H9 (cell line): ENCODE results near the gene HSD11B1L. TPM values are rescaled to one million over a fixed set of nuclear protein-coding genes. Genes with fewer than 3 reads are reported as not detected.

Experiments used
- DNase-seq: peaks from one replicate; pipeline ENCODE4 v3.0.0-alpha.2; 2017
- H2AFZ ChIP-seq: one replicate; pipeline ENCODE4 v1.6.1; 2013; ENCODE audit warnings: mild to moderate bottlenecking, low read length, control low read depth, moderate library complexity
- H2AK5ac ChIP-seq: 2 replicates; pipeline ENCODE4 v1.6.1; 2013; ENCODE audit warnings: low read length, control low read depth, mixed read lengths; ENCODE audit not compliant: insufficient read length
- H2BK120ac ChIP-seq: one replicate; pipeline ENCODE4 v1.6.1; 2013; ENCODE audit warnings: low read depth, mild to moderate bottlenecking, low read length, control low read depth, inconsistent platforms; ENCODE audit not compliant: poor library complexity, severe bottlenecking
- H2BK12ac ChIP-seq: 2 replicates; pipeline ENCODE4 v1.6.1; 2013; ENCODE audit warnings: low read length, control low read depth, mixed read lengths, low read depth; ENCODE audit not compliant: insufficient read length
- H2BK15ac ChIP-seq: 2 replicates; pipeline ENCODE4 v1.6.1; 2013; ENCODE audit warnings: low read depth, low read length, control low read depth
- H2BK20ac ChIP-seq: one replicate; pipeline ENCODE4 v1.6.1; 2013; ENCODE audit warnings: low read depth, mild to moderate bottlenecking, low read length, control low read depth, inconsistent platforms; ENCODE audit not compliant: poor library complexity, severe bottlenecking
- H2BK5ac ChIP-seq: 2 replicates; pipeline ENCODE4 v1.6.1; 2013; ENCODE audit warnings: low read length, control low read depth, mixed read lengths; ENCODE audit not compliant: insufficient read length
- H3K14ac ChIP-seq: 2 replicates; pipeline ENCODE4 v1.6.1; 2013; ENCODE audit warnings: low read length, control low read depth; ENCODE audit not compliant: insufficient read depth
- H3K18ac ChIP-seq: 2 replicates; pipeline ENCODE4 v1.6.1; 2013; ENCODE audit warnings: low read depth, mild to moderate bottlenecking, mixed read lengths, low read length, control low read depth; ENCODE audit not compliant: insufficient read length
- H3K23ac ChIP-seq: 2 replicates; pipeline ENCODE4 v1.6.1; 2013; ENCODE audit warnings: low read length, control low read depth, mixed read lengths, low read depth; ENCODE audit not compliant: insufficient read length
- H3K23me2 ChIP-seq: 2 replicates; pipeline ENCODE4 v1.6.1; 2013; ENCODE audit warnings: low read depth, mild to moderate bottlenecking, mixed read lengths, low read length, control low read depth; ENCODE audit not compliant: insufficient read length, poor library complexity, severe bottlenecking
- H3K27ac ChIP-seq: 2 replicates; pipeline ENCODE4 v1.5.1; 2013; ENCODE audit warnings: low read length, control low read depth, mixed read lengths, low read depth; ENCODE audit not compliant: insufficient read length
- H3K27me3 ChIP-seq: 2 replicates; pipeline ENCODE4 v1.6.1; 2013; ENCODE audit warnings: low read length, control low read depth, inconsistent platforms; ENCODE audit not compliant: insufficient read depth
- H3K4ac ChIP-seq: 2 replicates; pipeline ENCODE4 v1.6.1; 2013; ENCODE audit warnings: low read depth, mild to moderate bottlenecking, control low read depth, inconsistent platforms, low read length, moderate library complexity
- H3K4me1 ChIP-seq: 2 replicates; pipeline ENCODE4 v1.6.1; 2013; ENCODE audit warnings: low read length, control low read depth, inconsistent platforms; ENCODE audit not compliant: insufficient read depth
- H3K4me2 ChIP-seq: 2 replicates; pipeline ENCODE4 v1.6.1; 2013; ENCODE audit warnings: low read length, control low read depth, mixed read lengths; ENCODE audit not compliant: insufficient read length, insufficient read depth
- H3K56ac ChIP-seq: 2 replicates; pipeline ENCODE4 v1.6.1; 2013; ENCODE audit warnings: low read depth, mild to moderate bottlenecking, mixed read lengths, low read length, control low read depth; ENCODE audit not compliant: insufficient read length
- H3K79me1 ChIP-seq: 2 replicates; pipeline ENCODE4 v1.6.1; 2013; ENCODE audit warnings: low read depth, mild to moderate bottlenecking, moderate library complexity, low read length, control low read depth, inconsistent platforms; ENCODE audit not compliant: insufficient read depth, poor library complexity, severe bottlenecking
- H3K79me2 ChIP-seq: 2 replicates; pipeline ENCODE4 v1.6.1; 2013; ENCODE audit warnings: low read length, control low read depth, inconsistent platforms; ENCODE audit not compliant: insufficient read depth
- H3K9ac ChIP-seq: 2 replicates; pipeline ENCODE4 v1.6.1; 2013; ENCODE audit warnings: low read length, control low read depth, mixed read lengths; ENCODE audit not compliant: insufficient read length; ENCODE audit errors: extremely low read depth
- H3K9me3 ChIP-seq: one replicate; pipeline ENCODE4 v1.6.1; 2013; ENCODE audit warnings: low read depth, low read length, inconsistent platforms; ENCODE audit not compliant: control insufficient read depth
- H3T11ph ChIP-seq: one replicate; pipeline ENCODE4 v1.6.1; 2013; ENCODE audit warnings: mild to moderate bottlenecking, low read length, control low read depth, inconsistent platforms
- H4K20me1 ChIP-seq: one replicate; pipeline ENCODE4 v1.6.1; 2013; ENCODE audit not compliant: control insufficient read depth, insufficient read length, insufficient read depth
- H4K5ac ChIP-seq: 2 replicates; pipeline ENCODE4 v1.6.1; 2013; ENCODE audit warnings: low read depth, mild to moderate bottlenecking, mixed read lengths, low read length, control low read depth; ENCODE audit not compliant: insufficient read length
- H4K8ac ChIP-seq: replicated peaks from 2 replicates; pipeline ENCODE4 v1.6.1; 2013; ENCODE audit warnings: low read length, control low read depth, mixed read lengths, low read depth; ENCODE audit not compliant: insufficient read length
- H4K91ac ChIP-seq: 2 replicates; pipeline ENCODE4 v1.6.1; 2013; ENCODE audit warnings: low read depth, mild to moderate bottlenecking, moderate library complexity, mixed read lengths, low read length, control low read depth; ENCODE audit not compliant: insufficient read length
- H3K27ac Mint-ChIP-seq, 3 experiments: 2 replicates in 2 of 3; 3 replicates in 1 of 3; pipeline ENCODE4 v1.8.0; 2020 to 2021; ENCODE audit warnings: mixed read lengths in 3 of 3, mild to moderate bottlenecking in 1 of 3, moderate library complexity in 1 of 3
- H3K27me3 Mint-ChIP-seq: 2 replicates; pipeline ENCODE4 v1.8.0; 2021; ENCODE audit warnings: low read depth, mild to moderate bottlenecking, moderate library complexity, mixed read lengths
- H3K36me3 Mint-ChIP-seq, 3 experiments: 2 replicates in 2 of 3; 3 replicates in 1 of 3; pipeline ENCODE4 v1.8.0; 2020 to 2021; ENCODE audit warnings: low read depth in 3 of 3, mixed read lengths in 3 of 3; ENCODE audit not compliant: insufficient read depth in 1 of 3
- H3K4me1 Mint-ChIP-seq, 2 experiments: 2 replicates each; pipeline ENCODE4 v1.8.0; 2020; ENCODE audit warnings: mixed read lengths in 2 of 2
- H3K4me3 Mint-ChIP-seq, 2 experiments: 2 replicates in 1 of 2; 3 replicates in 1 of 2; pipeline ENCODE4 v1.8.0; 2020 to 2021; ENCODE audit warnings: mild to moderate bottlenecking in 2 of 2, mixed read lengths in 2 of 2, moderate library complexity in 1 of 2
- H3K9me3 Mint-ChIP-seq, 2 experiments: 2 replicates in 1 of 2; 3 replicates in 1 of 2; pipeline ENCODE4 v1.8.0; 2020; ENCODE audit warnings: mild to moderate bottlenecking in 2 of 2, mixed read lengths in 2 of 2, moderate library complexity in 1 of 2
- CTCF ChIP-seq: fragments of 200-600 bp; sonication (generic); conservative IDR thresholded peaks from 3 replicates; pipeline ENCODE4 v1.8.0; 2021; ENCODE audit warnings: antibody characterized with exemption, mild to moderate bottlenecking
- WGBS: extraction: QIAGEN DNeasy Blood & Tissue Kit; methylation state at CpG from one replicate; pipeline ENCODE4 v1.1.7; 2013; ENCODE audit warnings: missing lambda C conversion rate, low lambda C conversion rate, mixed read lengths; ENCODE audit not compliant: insufficient read length; ENCODE audit errors: extremely low coverage; 5-methylcytosine and 5-hydroxymethylcytosine counted together
- total RNA-seq: library from RNA; stranded (reverse); gene quantifications from 2 replicates; pipeline ENCODE4 v1.2.1, GENCODE V29; 2021

HSD11B1L gene
- total RNA-seq, 1 experiment from 2014 or later, result 9.3 TPM

DNA sequence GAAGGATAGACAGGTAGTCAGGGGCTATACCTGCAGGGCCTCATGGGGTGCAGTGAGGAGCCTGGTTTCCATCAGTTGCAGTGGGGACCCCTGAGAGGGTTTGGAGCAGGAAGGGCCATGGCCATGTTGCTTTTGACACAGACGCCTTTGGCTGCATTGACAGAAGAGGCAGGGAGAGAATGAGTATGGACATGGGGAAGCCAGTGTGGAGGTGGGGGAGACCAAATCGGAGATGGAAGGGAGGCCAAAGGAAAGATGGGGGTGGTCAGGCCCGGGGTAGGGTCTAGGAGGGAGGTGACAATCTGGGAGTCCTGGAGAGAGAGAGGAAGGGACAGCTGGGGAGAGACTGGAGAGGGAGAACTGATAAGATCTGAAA, 1.3 kb downstream of the HSD11B1L start:
- H2BK15ac ChIP-seq, result no peak overlapping the region
- no peak overlapping the region for H2BK5ac ChIP-seq
- no peaks in the 10 kb centered on the region for H4K20me1 ChIP-seq
- no peak overlapping the region for H3K4me2 ChIP-seq
- H3K9me3 Mint-ChIP-seq, result peaks cover 0 to 2% of the 10 kb centered on the region in 2 experiments; a peak in 2 of 5 replicates
- H3K79me2 ChIP-seq, result no peaks in the 10 kb centered on the region
- no peak overlapping the region for H3K56ac ChIP-seq
- H2AFZ ChIP-seq, result no peak overlapping the region
- no peak overlapping the region for H3K27ac ChIP-seq
- no peak overlapping the region for H3K18ac ChIP-seq
- H3K14ac ChIP-seq, result no peak overlapping the region
- no peak overlapping the region for H4K8ac ChIP-seq
- no peak overlapping the region for H4K91ac ChIP-seq
- WGBS, result no CpG with 5 or more reads among the region's 3 CpGs
- H3K36me3 Mint-ChIP-seq, result no peaks in the 10 kb centered on the region; a peak in 1 of 7 replicates
- peaks cover 14% of the 10 kb centered on the region for H3K23me2 ChIP-seq
- no peak for TF ChIP-seq CTCF
- H3K27me3 ChIP-seq, result no peaks in the 10 kb centered on the region
- no peak overlapping the region for H3K4ac ChIP-seq
- no peak overlapping the region for H2BK20ac ChIP-seq
- no peak overlapping the region for H3T11ph ChIP-seq
- peak overlapping the region in 1 of 3 experiments; percentile 34; a peak in 1 of 7 replicates for H3K27ac Mint-ChIP-seq
- H3K79me1 ChIP-seq, result no peaks in the 10 kb centered on the region
- no peak overlapping the region for H4K5ac ChIP-seq
- H2AK5ac ChIP-seq, result no peak overlapping the region
- peaks cover 20 to 30% of the 10 kb centered on the region in 2 experiments for H3K4me1 Mint-ChIP-seq
- DNase-seq, result no peak
- no peaks in the 10 kb centered on the region for H3K9me3 ChIP-seq
- peaks cover 9% of the 10 kb centered on the region for H3K27me3 Mint-ChIP-seq
- H2BK12ac ChIP-seq, result no peak overlapping the region
- H3K23ac ChIP-seq, result no peak overlapping the region
- no peak overlapping the region for H2BK120ac ChIP-seq
- H3K4me3 Mint-ChIP-seq, result peak overlapping the region; percentile 79 to 92
- H3K9ac ChIP-seq, result no peak overlapping the region
- no peaks in the 10 kb centered on the region; the same call in 1 of the 2 replicates for H3K4me1 ChIP-seq
